Endothelial cell of umbilical vein (primary cell): Measurements from ENCODE around the gene KIF3B. TPM values are rescaled to one million over a fixed set of nuclear protein-coding genes. Genes with fewer than 3 reads are reported as not detected.
A peak's percentile ranks its signal among the peaks of the same experiment; 100 is the strongest.

Source experiments
- BruUV-seq: library from RNA; stranded (reverse); fragments of 400-500 nt; replicated peaks from 2 replicates; lab custom pipeline; 2021; lab: Mats Ljungman, UMichigan
- CTCF ChIA-PET: fragments of 300-600, 350-600 bp; sonication (Branson Sonifier 250); formaldehyde crosslinking; loops from one replicate; lab custom pipeline; 2021; ENCODE audit warnings: antibody characterized with exemption, inconsistent platforms; lab: Charles Lee
- POLR2A ChIA-PET: fragments of 300-600, 350-600 bp; sonication (Branson Sonifier 250); formaldehyde crosslinking; loops from one replicate; lab custom pipeline; 2021; ENCODE audit warnings: antibody characterized with exemption, inconsistent platforms; lab: Charles Lee
- DNase-seq: peaks from one replicate; pipeline ENCODE4 v3.0.0-alpha.2; 2011; ENCODE audit warnings: low read depth, low spot score
- FAIRE-seq: peaks from 2 replicates; lab custom pipeline; 2011; peaks lifted over from hg19 to GRCh38; lab: Jason Lieb, UNC
- H2AFZ ChIP-seq: 2 replicates; pipeline ENCODE4 v1.6.0; 2012; ENCODE audit warnings: low read depth, low read length, control low read depth, inconsistent platforms
- H3K27ac ChIP-seq: 2 replicates; pipeline ENCODE4 v1.5.1; 2011; ENCODE audit warnings: low read depth, mild to moderate bottlenecking, control low read depth, low read length, moderate library complexity; ENCODE audit not compliant: insufficient read depth
- H3K27me3 ChIP-seq, 2 experiments: 2 replicates each; pipeline versions ENCODE4 v1.6.0 to v1.6.1; 2011; ENCODE audit warnings: low read length in 2 of 2, mixed read lengths in 1 of 2; ENCODE audit not compliant: control insufficient read depth in 2 of 2, insufficient read depth in 2 of 2
- H3K36me3 ChIP-seq, 2 experiments: 2 replicates in 1 of 2; 3 replicates in 1 of 2; pipeline ENCODE4 v1.5.1; 2011; ENCODE audit warnings: low read length in 2 of 2, mild to moderate bottlenecking in 1 of 2, moderate library complexity in 1 of 2; ENCODE audit not compliant: control insufficient read depth in 2 of 2, insufficient read depth in 2 of 2; ENCODE audit errors: extremely low read depth in 1 of 2
- H3K4me1 ChIP-seq: 3 replicates; pipeline ENCODE4 v1.5.1; 2011; ENCODE audit warnings: mild to moderate bottlenecking, low read length; ENCODE audit not compliant: control insufficient read depth, insufficient read depth; ENCODE audit errors: extremely low read depth
- H3K4me2 ChIP-seq: 2 replicates; pipeline ENCODE4 v1.6.1; 2011; ENCODE audit warnings: low read length, control low read depth, mixed read lengths; ENCODE audit not compliant: insufficient read depth
- H3K4me3 ChIP-seq, 3 experiments: fragments of 200-600 bp in 1 of 3; sonication (generic), shearing (Covaris generic) in 1 of 3; replicated peaks in 1 of 3; 2 replicates each; pipeline ENCODE4 v1.5.1; 2011 to 2016; ENCODE audit warnings: control low read depth in 3 of 3, low read length in 3 of 3, mild to moderate bottlenecking in 2 of 3, inconsistent platforms in 1 of 3, low read depth in 1 of 3, moderate library complexity in 1 of 3; ENCODE audit not compliant: insufficient read depth in 1 of 3
- H3K79me2 ChIP-seq: 2 replicates; pipeline ENCODE4 v1.6.0; 2012; ENCODE audit warnings: low read length, inconsistent platforms; ENCODE audit not compliant: control insufficient read depth, insufficient read depth
- H3K9ac ChIP-seq: replicated peaks from 2 replicates; pipeline ENCODE3; 2011; ENCODE audit warnings: low read length, control low read depth; ENCODE audit not compliant: insufficient read depth; ENCODE audit errors: extremely low read depth
- H3K9me1 ChIP-seq: replicated peaks from 3 replicates; pipeline ENCODE4 v1.6.0; 2011; ENCODE audit warnings: mild to moderate bottlenecking, low read length; ENCODE audit not compliant: control insufficient read depth, insufficient read depth; ENCODE audit errors: extremely low read depth
- H3K9me3 ChIP-seq: replicated peaks from 2 replicates; pipeline ENCODE4 v1.5.1; 2012; ENCODE audit warnings: low read length, inconsistent platforms; ENCODE audit not compliant: control insufficient read depth, insufficient read depth
- H4K20me1 ChIP-seq: replicated peaks from 2 replicates; pipeline ENCODE3; 2011; ENCODE audit warnings: mild to moderate bottlenecking, low read length; ENCODE audit not compliant: control insufficient read depth, insufficient read depth; ENCODE audit errors: extremely low read depth
- CTCF ChIP-seq, 2 donors: IDR thresholded peaks; 1 replicate in 1 of 2; 2 replicates in 1 of 2; pipeline ENCODE4 v1.5.1; 2011; ENCODE audit warnings: low read length in 2 of 2, mild to moderate bottlenecking in 2 of 2, moderate library complexity in 2 of 2, control low read depth in 1 of 2, inconsistent platforms in 1 of 2, low read depth in 1 of 2; ENCODE audit not compliant: insufficient read depth in 1 of 2; ENCODE audit errors: extremely low read depth in 1 of 2
- EZH2 ChIP-seq: IDR thresholded peaks from 2 replicates; pipeline ENCODE4 v1.6.1; 2012; ENCODE audit warnings: borderline replicate concordance, low read depth, mild to moderate bottlenecking, moderate library complexity, low read length, inconsistent platforms; ENCODE audit not compliant: severe bottlenecking
- FOS ChIP-seq: IDR thresholded peaks from 2 replicates; pipeline ENCODE4 v1.6.1; 2011; ENCODE audit warnings: mild to moderate bottlenecking, low read length, moderate library complexity, borderline replicate concordance; ENCODE audit not compliant: insufficient read depth
- GATA2 ChIP-seq: IDR thresholded peaks from 2 replicates; pipeline ENCODE4 v1.7.0; 2011; ENCODE audit warnings: low read depth, mild to moderate bottlenecking, moderate library complexity, mixed read lengths, low read length; ENCODE audit not compliant: insufficient read length, insufficient read depth
- JUN ChIP-seq: IDR thresholded peaks from 2 replicates; pipeline ENCODE4 v1.6.1; 2011; ENCODE audit warnings: borderline replicate concordance, low read depth; ENCODE audit not compliant: insufficient read length, insufficient read depth
- MAX ChIP-seq: IDR thresholded peaks from 2 replicates; pipeline ENCODE4 v1.6.1; 2011; ENCODE audit not compliant: insufficient read depth, insufficient read length
- MYC ChIP-seq: IDR thresholded peaks from one replicate; pipeline ENCODE4 v1.6.1; 2011; ENCODE audit warnings: mild to moderate bottlenecking, low read depth, low read length
- POLR2A ChIP-seq: IDR thresholded peaks from 2 replicates; pipeline ENCODE4 v1.6.1; 2012; ENCODE audit warnings: low read depth, mild to moderate bottlenecking, control low read depth, low read length
- POLR2AphosphoS5 ChIP-seq: IDR thresholded peaks from 2 replicates; pipeline ENCODE4 v1.6.1; 2012; ENCODE audit warnings: low read depth, mild to moderate bottlenecking, control low read depth, low read length, moderate library complexity; ENCODE audit not compliant: insufficient read depth
- dilution Hi-C: fragments of 300-500 bp; cut with MboI; formaldehyde crosslinking; loops from one replicate; pipeline ENCODE4 v1.15.0; 2019; ENCODE audit warnings: low sequenced_read_pairs; ENCODE audit not compliant: extremely low pct_ligation_motif_present
- intact Hi-C: fragments of 100-400 bp; cut with micrococcal nuclease; formaldehyde crosslinking; loops from one replicate; pipeline ENCODE4 v1.10.0; 2022
- polyA plus RNA-seq, 4 experiments: library from polyadenylated mRNA; depleted of rRNA in 3 of 4; stranded (reverse) in 3 of 4; unstranded in 1 of 4; fragments of >200 nt; gene quantifications; 2 replicates each; pipeline versions ENCODE4 v1.2.1 to v1.2.3, GENCODE V29; 2011 to 2012; ENCODE audit warnings: missing spikeins in 1 of 4
- total RNA-seq: library from RNA; stranded (reverse); gene quantifications from 2 replicates; pipeline ENCODE4 v1.2.3, GENCODE V29; 2021

Gene KIF3B
- total and polyA plus RNA-seq, 2 donors (not counting 3 experiments of a cell fraction or from before 2014, with no cell fraction given): 14.5 to 25.1 TPM

GRCh38 chr20:32360333-32360634, 82.8 kb downstream of the KIF3B start:
- TF ChIP-seq POLR2AphosphoS5 (no peak), GATA2 (no peak), FOS (no peak), MAX (no peak), EZH2 (no peak), POLR2A (no peak), MYC (no peak), JUN (no peak), CTCF (IDR thresholded peaks at IDR 0.05; ENCODE audit: extremely low read depth in 1 of 2, insufficient read depth in 1 of 2, low read depth in 1 of 2, low read length in 2 of 2) (no peak)
- POLR2A ChIA-PET: interaction anchor here (0.9 kb wide), 1 partner anchor 11 kb away, joined by 3 read pairs; no protein-coding TSS in a partner anchor
- no peaks in the 10 kb centered on the region for H3K27me3 ChIP-seq
- peak overlapping the region; percentile 85 for H3K9ac ChIP-seq
- BruUV-seq: no TSS peak
- H3K27ac ChIP-seq: no peak overlapping the region
- CTCF ChIA-PET: interaction anchor here (2.1 kb wide), 1 partner anchor 24 kb away, joined by 8 read pairs; no protein-coding TSS in a partner anchor
- peak overlapping the region; percentile 78 to 92 (median 92) for H3K4me3 ChIP-seq
- no peaks in the 10 kb centered on the region for H3K36me3 ChIP-seq
- H3K79me2 ChIP-seq: peaks cover 67% of the 10 kb centered on the region
- dilution Hi-C loops (no loop called here), intact Hi-C loops (no loop called here)
- H3K9me1 ChIP-seq: no peaks in the 10 kb centered on the region
- no peak overlapping the region for H2AFZ ChIP-seq
- peaks cover 11% of the 10 kb centered on the region for H4K20me1 ChIP-seq
- peaks cover 27% of the 10 kb centered on the region for H3K4me1 ChIP-seq
- H3K4me2 ChIP-seq: peak overlapping the region; percentile 92
- no peak for FAIRE-seq
- H3K9me3 ChIP-seq: no peaks in the 10 kb centered on the region
- no peak for DNase-seq
